Suprapubic skin (tissue), 3 donors: ENCODE measurements around the gene MAN2B2.

Source experiments
- EP300 ChIP-seq: sonication (generic); formaldehyde crosslinking; IDR thresholded peaks from one replicate; pipeline ENCODE4 v1.6.1; 2017; ENCODE audit warnings: antibody characterized with exemption
- TF ChIP-seq, protein P1 (sequence below), 2 donors: fragments of 200-600 bp in 1 of 2; fragments of 450-650 bp in 1 of 2; sonication (generic) in 1 of 2; IDR thresholded peaks; one replicate each; pipeline ENCODE4 v1.5.1; 2016 to 2019; ENCODE audit warnings: antibody characterized with exemption in 2 of 2, mild to moderate bottlenecking in 1 of 2, moderate library complexity in 1 of 2

DNA sequence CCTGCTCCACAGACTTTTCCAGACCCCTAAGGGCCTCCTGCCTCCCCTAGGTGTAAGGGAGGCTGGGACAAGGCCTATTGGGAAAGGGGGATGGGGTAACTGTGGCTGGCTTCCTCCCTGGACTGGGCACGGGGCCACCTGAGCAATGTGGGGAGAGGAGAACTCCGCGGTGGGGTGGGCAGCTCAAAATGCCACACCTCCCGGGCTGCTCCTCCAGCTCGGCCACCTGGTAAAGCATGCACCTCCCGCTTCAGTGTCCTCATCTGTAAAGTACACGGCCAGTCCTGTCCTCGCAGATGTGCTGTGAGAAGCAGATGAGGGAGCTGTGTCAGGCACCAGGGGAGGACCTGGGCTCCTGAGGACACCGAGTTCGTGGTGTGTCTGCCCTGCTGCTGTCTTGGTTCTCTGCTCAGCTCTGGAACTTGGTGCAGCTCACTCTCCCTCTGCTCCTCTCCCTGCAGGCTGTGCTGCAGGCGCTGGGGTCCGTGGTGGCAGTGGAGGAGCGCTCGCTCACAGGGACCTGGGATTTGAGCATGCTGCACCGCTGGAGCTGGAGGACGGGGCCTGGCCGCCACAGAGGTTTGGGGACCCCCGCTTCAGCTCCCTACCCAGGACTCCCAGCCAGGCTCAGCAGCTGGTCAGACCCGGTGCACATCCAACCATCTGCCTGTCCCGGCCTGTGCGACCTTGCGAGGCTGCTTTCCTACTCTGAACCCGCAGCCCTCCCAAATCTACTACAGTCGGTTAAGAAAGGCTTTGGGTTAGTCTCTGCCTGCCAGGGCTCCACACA is 44.7 kb downstream of the MAN2B2 start:
- TF ChIP-seq, protein P1, sequence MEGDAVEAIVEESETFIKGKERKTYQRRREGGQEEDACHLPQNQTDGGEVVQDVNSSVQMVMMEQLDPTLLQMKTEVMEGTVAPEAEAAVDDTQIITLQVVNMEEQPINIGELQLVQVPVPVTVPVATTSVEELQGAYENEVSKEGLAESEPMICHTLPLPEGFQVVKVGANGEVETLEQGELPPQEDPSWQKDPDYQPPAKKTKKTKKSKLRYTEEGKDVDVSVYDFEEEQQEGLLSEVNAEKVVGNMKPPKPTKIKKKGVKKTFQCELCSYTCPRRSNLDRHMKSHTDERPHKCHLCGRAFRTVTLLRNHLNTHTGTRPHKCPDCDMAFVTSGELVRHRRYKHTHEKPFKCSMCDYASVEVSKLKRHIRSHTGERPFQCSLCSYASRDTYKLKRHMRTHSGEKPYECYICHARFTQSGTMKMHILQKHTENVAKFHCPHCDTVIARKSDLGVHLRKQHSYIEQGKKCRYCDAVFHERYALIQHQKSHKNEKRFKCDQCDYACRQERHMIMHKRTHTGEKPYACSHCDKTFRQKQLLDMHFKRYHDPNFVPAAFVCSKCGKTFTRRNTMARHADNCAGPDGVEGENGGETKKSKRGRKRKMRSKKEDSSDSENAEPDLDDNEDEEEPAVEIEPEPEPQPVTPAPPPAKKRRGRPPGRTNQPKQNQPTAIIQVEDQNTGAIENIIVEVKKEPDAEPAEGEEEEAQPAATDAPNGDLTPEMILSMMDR (IDR thresholded peaks at IDR 0.05): no peak
- no peak for TF ChIP-seq EP300
